OCI-M1 (cell line): ENCODE results near the gene SLC24A3.

ENCODE experiments used
- DNase-seq: peaks from one replicate; lab custom pipeline; 2025; lab: John Stamatoyannopoulos, UW

SLC24A3 gene

GRCh38 chr20:19302714-19303113 lies 90.3 kb downstream of the SLC24A3 start:
- no peak for DNase-seq

- no peak for DNase-seq
Observed at GRCh38 chr20:19304389-19304788, 91.9 kb downstream of the SLC24A3 start.

DNA sequence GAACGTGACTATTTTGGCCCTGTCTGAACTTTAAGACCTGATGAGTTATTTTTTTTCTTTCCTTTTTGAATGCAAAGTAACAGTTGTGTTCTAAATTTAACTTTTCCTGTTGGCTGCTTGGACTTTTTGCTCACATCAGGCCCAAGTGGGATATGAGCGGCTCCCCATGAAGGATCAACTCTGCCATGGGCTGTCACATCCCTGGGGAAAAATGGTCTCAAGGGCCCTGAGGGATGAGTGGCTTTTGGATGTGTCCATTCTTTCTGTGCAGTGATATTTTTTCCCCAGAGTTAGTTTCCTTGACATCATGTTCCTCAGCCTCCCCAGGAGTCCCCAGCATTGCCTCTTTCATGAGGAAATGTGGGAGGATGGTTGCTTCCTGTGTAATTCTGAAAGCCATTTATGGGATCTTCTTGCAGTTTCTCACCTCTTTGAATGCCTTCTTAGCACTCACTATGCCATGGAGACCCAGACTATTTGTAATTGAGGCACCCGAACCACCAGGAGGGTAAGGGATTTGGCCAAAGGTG lies 92.5 kb downstream of the SLC24A3 start:
- no peak for DNase-seq

- DNase-seq: peak; percentile 17
Observed at GRCh38 chr20:19308146-19308545, 95.7 kb downstream of the SLC24A3 start.

GRCh38 chr20:19310541-19310940 lies 98.1 kb downstream of the SLC24A3 start:
- no peak for DNase-seq

DNA sequence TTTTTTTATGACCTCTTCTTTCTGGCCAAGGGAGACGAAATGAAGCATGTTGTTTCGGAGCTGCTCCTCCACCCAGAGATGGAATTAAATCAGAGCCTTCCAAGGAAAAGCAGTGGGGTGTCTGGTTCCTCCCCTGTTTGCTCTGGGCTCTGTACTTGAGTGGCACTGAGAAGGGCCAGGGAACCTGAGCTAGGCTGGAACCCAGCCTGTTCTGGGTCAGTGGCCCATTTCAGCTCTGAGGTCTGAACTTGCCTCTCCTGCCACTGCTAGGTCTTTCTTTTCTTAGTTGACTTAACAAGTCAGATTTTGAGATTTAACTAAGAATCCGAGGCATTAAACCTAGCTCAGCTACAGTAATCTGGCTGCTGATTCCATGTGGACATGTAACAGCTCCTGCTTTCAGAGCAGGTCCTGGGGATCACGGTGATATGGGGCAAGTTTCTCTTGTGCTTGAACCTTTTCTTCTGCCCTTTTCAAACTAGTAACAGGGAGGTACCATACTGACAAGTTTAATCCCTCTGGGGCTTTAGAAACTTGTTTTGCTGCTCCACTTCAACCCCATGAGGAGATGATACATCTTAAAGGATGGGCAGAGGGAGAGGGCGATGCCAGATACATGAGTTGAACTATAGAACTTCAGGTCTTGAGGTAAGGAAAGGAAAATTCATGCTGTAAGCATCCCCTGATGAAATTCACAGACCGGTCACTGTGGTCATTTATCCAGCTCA lies 101.1 kb downstream of the SLC24A3 start:
- DNase-seq: no peak

GRCh38 chr20:19314621-19315020 lies 102.2 kb downstream of the SLC24A3 start:
- no peak for DNase-seq

GRCh38 chr20:19317237-19318069 lies 105.0 kb downstream of the SLC24A3 start:
- DNase-seq: peak; percentile 47

DNA sequence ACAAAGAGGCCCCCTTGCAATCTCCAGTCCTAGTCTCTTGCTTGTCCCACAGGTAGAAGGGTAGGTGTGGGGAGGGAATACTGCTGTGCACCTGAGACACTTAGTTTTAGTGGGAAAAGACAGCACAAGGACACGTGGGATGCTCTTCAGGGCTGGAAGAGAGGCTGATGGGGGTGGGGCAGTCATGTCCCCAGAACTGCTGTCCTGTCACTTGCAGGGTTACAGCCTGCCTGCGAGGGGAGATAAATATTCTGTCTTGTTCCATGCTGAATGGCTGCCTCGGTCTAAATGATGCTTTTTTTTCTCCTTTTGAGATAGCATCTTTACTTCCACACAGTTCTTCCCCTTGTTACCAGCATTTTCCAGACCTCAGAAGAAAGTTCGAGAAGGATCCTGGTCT lies 106.2 kb downstream of the SLC24A3 start:
- no peak for DNase-seq

GRCh38 chr20:19320005-19320404 lies 107.6 kb downstream of the SLC24A3 start:
- DNase-seq: no peak

- DNase-seq: no peak
Observed at GRCh38 chr20:19321176-19321575, 108.7 kb downstream of the SLC24A3 start.

- DNase-seq: peak; percentile 38
Observed at GRCh38 chr20:19322061-19322985, 109.9 kb downstream of the SLC24A3 start.

GRCh38 chr20:19327401-19327800 lies 115.0 kb downstream of the SLC24A3 start:
- no peak for DNase-seq

- no peak for DNase-seq
Observed at GRCh38 chr20:19328676-19329075, 116.2 kb downstream of the SLC24A3 start.

- DNase-seq: no peak
Observed at GRCh38 chr20:19330038-19330437, 117.6 kb downstream of the SLC24A3 start.

DNA sequence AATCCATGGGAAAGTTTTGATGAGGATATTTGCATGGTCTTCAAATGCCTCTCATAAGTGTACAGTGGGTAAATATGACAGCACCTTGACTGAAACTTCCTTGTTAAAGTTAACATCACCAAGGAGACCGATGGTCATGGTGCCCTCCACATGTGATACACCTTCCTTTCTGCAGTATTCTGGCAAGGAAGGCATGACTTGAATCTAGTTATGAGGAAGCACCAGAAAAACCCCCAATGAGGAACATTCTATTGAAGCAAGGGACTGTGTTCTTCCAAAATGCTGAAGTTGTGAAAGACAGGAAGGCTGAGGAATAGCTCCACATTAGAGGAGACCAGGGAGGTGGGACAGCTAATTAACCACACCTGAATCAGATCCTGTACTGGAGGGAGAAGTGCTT lies 118.3 kb downstream of the SLC24A3 start:
- DNase-seq: peak; percentile 9

- DNase-seq: no peak
Observed at GRCh38 chr20:19333563-19333962, 121.1 kb downstream of the SLC24A3 start.

DNA sequence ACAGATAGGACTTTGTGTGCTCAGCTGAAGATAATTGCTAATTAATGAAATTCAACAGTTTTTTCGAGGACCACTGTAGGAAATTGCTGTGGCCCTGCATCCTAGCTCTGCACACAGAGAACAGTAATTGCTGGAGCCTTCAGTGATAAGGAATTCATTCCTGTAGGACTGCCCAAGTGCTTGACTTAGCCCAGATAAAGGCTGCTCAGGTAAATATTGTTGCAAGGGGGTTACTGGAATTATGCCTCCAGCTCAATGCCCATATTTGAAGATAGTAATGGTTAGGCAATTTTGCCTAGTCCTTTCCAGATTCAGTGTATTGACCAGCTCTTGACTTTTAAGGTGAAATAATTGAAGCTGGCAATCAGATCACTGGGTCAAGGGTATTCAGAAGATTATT lies 122.9 kb downstream of the SLC24A3 start:
- DNase-seq: no peak

- DNase-seq: no peak
Observed at GRCh38 chr20:19335916-19336315, 123.5 kb downstream of the SLC24A3 start.

GRCh38 chr20:19336631-19337030 lies 124.2 kb downstream of the SLC24A3 start:
- peak; percentile 14 for DNase-seq

GRCh38 chr20:19338380-19338779 lies 125.9 kb downstream of the SLC24A3 start:
- no peak for DNase-seq

- no peak for DNase-seq
Observed at GRCh38 chr20:19338960-19339359, 126.5 kb downstream of the SLC24A3 start.
